SU-DHL-6 (cell line): Measurements from ENCODE around the gene SEPHS2.
A peak's percentile ranks its signal among the peaks of the same experiment; 100 is the strongest.

Experiments
- H2AFZ ChIP-seq: fragments of 200-600 bp; sonication (generic); 2 replicates; pipeline ENCODE4 v1.6.1; 2014; ENCODE audit warnings: low read depth, mild to moderate bottlenecking, moderate library complexity, mixed read lengths, antibody characterized with exemption, low read length; ENCODE audit not compliant: severe bottlenecking
- H3F3A ChIP-seq: fragments of 200-600 bp; shearing (Covaris generic); 2 replicates; pipeline ENCODE4 v1.6.0; 2016; ENCODE audit warnings: antibody characterized with exemption, mild to moderate bottlenecking; ENCODE audit not compliant: insufficient read depth
- H3K27ac ChIP-seq: fragments of 200-600 bp; sonication (generic); 2 replicates; pipeline ENCODE4 v1.5.1; 2016; ENCODE audit warnings: low read depth, mild to moderate bottlenecking, low read length, moderate library complexity, mixed read lengths
- H3K27me3 ChIP-seq: fragments of 200-600 bp; sonication (generic), shearing (Covaris generic); 2 replicates; pipeline ENCODE4 v1.6.0; 2014; ENCODE audit warnings: mild to moderate bottlenecking, low read length
- H3K36me3 ChIP-seq: fragments of 200-600 bp; sonication (generic); 2 replicates; pipeline ENCODE4 v1.6.1; 2014; ENCODE audit warnings: mild to moderate bottlenecking, low read length, mixed read lengths
- H3K4me2 ChIP-seq: fragments of 300-600, 200-600 bp; shearing (Covaris generic), sonication (generic); 2 replicates; pipeline ENCODE4 v1.6.0; 2014; ENCODE audit warnings: low read length, low read depth, mild to moderate bottlenecking; ENCODE audit not compliant: poor library complexity, severe bottlenecking
- H3K4me3 ChIP-seq: fragments of 200-600 bp; sonication (generic); 2 replicates; pipeline ENCODE4 v1.5.1; 2014; ENCODE audit warnings: antibody characterized with exemption, low read length, mild to moderate bottlenecking, mixed read lengths; ENCODE audit not compliant: insufficient read depth, poor library complexity, severe bottlenecking
- H3K79me2 ChIP-seq: fragments of 200-600 bp; sonication (generic); 2 replicates; pipeline ENCODE4 v1.6.1; 2014; ENCODE audit warnings: mild to moderate bottlenecking, low read length, moderate library complexity; ENCODE audit not compliant: insufficient read depth
- H3K9ac ChIP-seq: fragments of 200-600 bp; sonication (generic); 2 replicates; pipeline ENCODE4 v1.7.0; 2014; ENCODE audit warnings: mild to moderate bottlenecking, low read length
- H3K9me2 ChIP-seq: fragments of 200-600 bp; sonication (generic); replicated peaks from 2 replicates; pipeline ENCODE4 v1.6.1; 2014; ENCODE audit warnings: low read length; ENCODE audit not compliant: insufficient read depth
- H3K9me3 ChIP-seq: fragments of 200-600 bp; sonication (generic); 2 replicates; pipeline ENCODE4 v1.6.1; 2014; ENCODE audit warnings: low read length, mixed read lengths; ENCODE audit not compliant: insufficient read depth
- H4K20me1 ChIP-seq: fragments of 200-600 bp; sonication (generic); 2 replicates; pipeline ENCODE4 v1.6.1; 2014; ENCODE audit warnings: low read depth, mild to moderate bottlenecking, antibody characterized with exemption, low read length, moderate library complexity, mixed read lengths
- CTCF ChIP-seq: fragments of 200-600 bp; sonication (generic); IDR thresholded peaks from one replicate; pipeline ENCODE4 v1.5.1; 2017; ENCODE audit warnings: antibody characterized with exemption, mild to moderate bottlenecking, low read length, moderate library complexity; ENCODE audit not compliant: insufficient read depth, poor library complexity, severe bottlenecking
- EZH2phosphoT487 ChIP-seq: fragments of 200-600 bp; sonication (generic), shearing (Covaris generic); conservative IDR thresholded peaks from 2 replicates; pipeline ENCODE4 v1.6.1; 2018; ENCODE audit warnings: mild to moderate bottlenecking, antibody characterized with exemption, low read length, moderate library complexity, mixed read lengths

SEPHS2 gene

GRCh38 chr16:30445408-30446202 lies at the start of gene SEPHS2:
Gene SEPHS2 (minus strand): TSS chr16:30445874. CDS start chr16:30445727, 147 bp downstream.
- peaks cover 28% of the 10 kb centered on the region for H3K79me2 ChIP-seq
- H3K9me3 ChIP-seq = no peaks in the 10 kb centered on the region
- H3K27ac ChIP-seq = peak within 1 kb of the TSS; percentile 79
- H3K36me3 ChIP-seq = peaks cover 23% of the 10 kb centered on the region
- no peak within 1 kb of the TSS for H2AFZ ChIP-seq
- peaks cover 47% of the 10 kb centered on the region for H3F3A ChIP-seq
- peak within 1 kb of the TSS; percentile 81 for H3K4me3 ChIP-seq
- peaks cover 17% of the 10 kb centered on the region; the same call in 1 of the 2 replicates for H4K20me1 ChIP-seq
- H3K27me3 ChIP-seq = no peaks in the 10 kb centered on the region
- H3K9me2 ChIP-seq = no peaks in the 10 kb centered on the region
- peak within 1 kb of the TSS; percentile 84 for H3K9ac ChIP-seq
- TF ChIP-seq CTCF = peak; percentile 28
- no peak for TF ChIP-seq EZH2phosphoT487
- peak within 1 kb of the TSS; percentile 91 for H3K4me2 ChIP-seq

GRCh38 chr16:30494709-30495108 lies 49.0 kb upstream of the SEPHS2 start:
- no peak overlapping the region for H3K27ac ChIP-seq

GRCh38 chr16:30493941-30494488 lies 48.3 kb upstream of the SEPHS2 start:
- no peaks in the 10 kb centered on the region for H4K20me1 ChIP-seq
- no peaks in the 10 kb centered on the region for H3K9me2 ChIP-seq
- TF ChIP-seq EZH2phosphoT487 = no peak
- no peak for TF ChIP-seq CTCF
- no peaks in the 10 kb centered on the region for H3K9me3 ChIP-seq
- no peaks in the 10 kb centered on the region for H3K27me3 ChIP-seq
- H2AFZ ChIP-seq = no peak overlapping the region
- H3K27ac ChIP-seq = no peak overlapping the region
- no peak overlapping the region for H3K9ac ChIP-seq
- peaks cover 43% of the 10 kb centered on the region for H3K36me3 ChIP-seq
- H3K4me3 ChIP-seq = no peak overlapping the region
- H3F3A ChIP-seq = 0 out of 2 replicates have a peak, but pooled peaks cover 4% of the 10 kb centered on the region
- H3K79me2 ChIP-seq = peaks cover 15% of the 10 kb centered on the region
- H3K4me2 ChIP-seq = no peak overlapping the region

More at GRCh38 chr16:30494709-30495108, 49.0 kb upstream of the SEPHS2 start:
- Histone ChIP-seq H3K9me3 (no peaks in the 10 kb centered on the region), H3K36me3 (peaks cover 36% of the 10 kb centered on the region), H3K4me2 (no peak overlapping the region), H3K79me2 (peaks cover 15% of the 10 kb centered on the region), H2AFZ (no peak overlapping the region), H4K20me1 (no peaks in the 10 kb centered on the region), H3K27me3 (no peaks in the 10 kb centered on the region), H3F3A (0 out of 2 replicates have a peak, but pooled peaks cover 4% of the 10 kb centered on the region), H3K9ac (no peak overlapping the region), H3K4me3 (no peak overlapping the region), H3K9me2 (no peaks in the 10 kb centered on the region)
- TF ChIP-seq EZH2phosphoT487 (no peak), CTCF (no peak)
